ENCODE results near the gene IFI27. TPM values are rescaled to one million over a fixed set of nuclear protein-coding genes. Genes with fewer than 3 reads are reported as not detected.

The IFI27 gene
- total RNA-seq, 1 donor from 2014 or later, result 15.5 TPM

GRCh38 chr14:94077111-94077821 is 33.3 kb upstream of the IFI27 start:
- no peak for DNase-seq (ENCODE audit: extremely low spot score, unreplicated experiment)
- Mint-ChIP-seq H3K27me3 (no peaks in the 10 kb centered on the region), H3K4me3 (peak overlapping the region; percentile 24), H3K4me1 (ENCODE audit: unreplicated experiment) (peaks cover 30% of the 10 kb centered on the region), H3K36me3 (peaks cover 49% of the 10 kb centered on the region), H3K27ac (no peak overlapping the region), H3K9me3 (peaks cover 8% of the 10 kb centered on the region)
- TF ChIP-seq CTCF (conservative IDR thresholded peaks at IDR 0.05), result no peak

GRCh38 chr14:94077823-94078222 is 32.7 kb upstream of the IFI27 start:
- Mint-ChIP-seq H3K4me1 (ENCODE audit: unreplicated experiment) (peaks cover 31% of the 10 kb centered on the region), H3K4me3 (peak overlapping the region; percentile 98), H3K27me3 (no peaks in the 10 kb centered on the region), H3K36me3 (peaks cover 49% of the 10 kb centered on the region), H3K27ac (peak overlapping the region; percentile 71), H3K9me3 (peaks cover 11% of the 10 kb centered on the region)
- no peak for DNase-seq (ENCODE audit: extremely low spot score, unreplicated experiment)
- TF ChIP-seq CTCF (conservative IDR thresholded peaks at IDR 0.05), result no peak

GRCh38 chr14:94079891-94080620 is 30.5 kb upstream of the IFI27 start:
- Mint-ChIP-seq H3K4me1 (ENCODE audit: unreplicated experiment) (peaks cover 31% of the 10 kb centered on the region), H3K27me3 (no peaks in the 10 kb centered on the region), H3K9me3 (peaks cover 12% of the 10 kb centered on the region), H3K27ac (peak overlapping the region; percentile 96), H3K36me3 (peaks cover 45% of the 10 kb centered on the region), H3K4me3 (peak overlapping the region; percentile 98)
- no peak for DNase-seq (ENCODE audit: extremely low spot score, unreplicated experiment)
- TF ChIP-seq CTCF (conservative IDR thresholded peaks at IDR 0.05), result no peak

- Mint-ChIP-seq H3K4me1 (ENCODE audit: unreplicated experiment) (peaks cover 31% of the 10 kb centered on the region), H3K4me3 (peak within 1 kb of the TSS; percentile 98), H3K9me3 (peaks cover 7% of the 10 kb centered on the region), H3K27ac (peak within 1 kb of the TSS; percentile 96), H3K36me3 (peaks cover 38% of the 10 kb centered on the region), H3K27me3 (no peaks in the 10 kb centered on the region)
- peak; percentile 95 for DNase-seq (ENCODE audit: extremely low spot score, unreplicated experiment)
- no peak for TF ChIP-seq CTCF (conservative IDR thresholded peaks at IDR 0.05)
Measured at GRCh38 chr14:94080621-94081385, 29.7 kb upstream of the IFI27 start, which contains the start of the genes DDX24 and IFI27L1. TSS of gene DDX24 (minus strand) at chr14:94081202. CDS start at chr14:94079742, 1,460 bp downstream. TSS of gene IFI27L1 (plus strand) at chr14:94081310. CDS start at chr14:94096938, 15,628 bp downstream.

- peaks cover 39% of the 10 kb centered on the region for H3K36me3 Mint-ChIP-seq
- no peaks in the 10 kb centered on the region for H3K27me3 Mint-ChIP-seq
- no peak for TF ChIP-seq CTCF (conservative IDR thresholded peaks at IDR 0.05)
- peak overlapping the region; percentile 96 for H3K27ac Mint-ChIP-seq
- H3K4me3 Mint-ChIP-seq, result peak overlapping the region; percentile 98
- peaks cover 31% of the 10 kb centered on the region for H3K4me1 Mint-ChIP-seq (ENCODE audit: unreplicated experiment)
- H3K9me3 Mint-ChIP-seq, result peaks cover 11% of the 10 kb centered on the region
- DNase-seq (ENCODE audit: extremely low spot score, unreplicated experiment), result no peak
Measured at GRCh38 chr14:94081386-94081820, 29.1 kb upstream of the IFI27 start.

Measured in type B pancreatic cell (in vitro differentiated cells).